Measurements from ENCODE around the gene NTM.

- TF ChIP-seq CTCF (IDR thresholded peaks at IDR 0.05) (no peak), POLR2A (IDR thresholded peaks at IDR 0.05) (no peak)
Observed at GRCh38 chr11:131642756-131643531, 272.5 kb downstream of the NTM start.

Data from adrenal gland (tissue), 5 donors.